Kidney (tissue), 14 donors: ENCODE results near the gene E2F2. TPM values are rescaled to one million over a fixed set of nuclear protein-coding genes. Genes with fewer than 3 reads are reported as not detected.

Source experiments
- DNase-seq, 5 donors: peaks; one replicate each; pipeline ENCODE4 v3.0.0-alpha.2; 2013 to 2020
- FAIRE-seq: peaks from 2 replicates; lab custom pipeline; 2012; peaks lifted over from hg19 to GRCh38; lab: Jason Lieb, UNC
- H3K27ac ChIP-seq, 2 donors: one replicate each; pipeline ENCODE4 v1.7.0; 2013; ENCODE audit warnings: low read depth in 2 of 2, low read length in 2 of 2, inconsistent platforms in 1 of 2
- H3K27me3 ChIP-seq: one replicate; pipeline ENCODE4 v1.7.1; 2013; ENCODE audit warnings: low read length, inconsistent platforms; ENCODE audit not compliant: control insufficient read depth, insufficient read depth
- H3K36me3 ChIP-seq, 3 donors: one replicate each; pipeline versions ENCODE4 v1.7.0 to v1.7.1; 2013; ENCODE audit warnings: low read length in 3 of 3, control low read depth in 1 of 3, inconsistent platforms in 1 of 3; ENCODE audit not compliant: insufficient read depth in 3 of 3, control insufficient read depth in 2 of 3
- H3K4me1 ChIP-seq, 3 donors: one replicate each; pipeline versions ENCODE4 v1.7.0 to v1.7.1; 2013; ENCODE audit warnings: low read length in 3 of 3, inconsistent platforms in 1 of 3, low read depth in 1 of 3; ENCODE audit not compliant: control insufficient read depth in 2 of 3, insufficient read depth in 2 of 3
- H3K4me3 ChIP-seq, 3 donors: one replicate each; pipeline versions ENCODE4 v1.7.0 to v1.8.1; 2013; ENCODE audit warnings: low read length in 3 of 3, control low read depth in 1 of 3, inconsistent platforms in 1 of 3
- H3K9ac ChIP-seq, 3 donors: one replicate each; pipeline versions ENCODE4 v1.7.0 to v1.7.1; 2013; ENCODE audit warnings: low read length in 3 of 3, control low read depth in 1 of 3, inconsistent platforms in 1 of 3
- H3K9me3 ChIP-seq, 3 donors: one replicate each; pipeline versions ENCODE4 v1.7.0 to v1.7.1; 2013; ENCODE audit warnings: low read length in 3 of 3, control low read depth in 1 of 3, inconsistent platforms in 1 of 3; ENCODE audit not compliant: control insufficient read depth in 2 of 3, insufficient read depth in 1 of 3
- intact Hi-C: fragments of 100-400 bp; cut with DNase I; formaldehyde crosslinking; loops from one replicate; pipeline ENCODE4 v1.11.1; 2022
- polyA plus RNA-seq: library from polyadenylated mRNA; stranded (reverse); fragments of 350-450 nt; fragmentation: Illumina TruSeq; extraction: RNeasy Lipid Tissue Mini Kit (QIAGEN cat#74804); gene quantifications from one replicate; pipeline ENCODE4 v1.2.3, GENCODE V29; 2014; ENCODE audit warnings: low read depth, low replicate concordance; ENCODE audit not compliant: insufficient read depth
- total RNA-seq: library from RNA; stranded (reverse); fragmentation: NEBNext Ultra II Directional; extraction: Animal tissue kit (Norgen Biotek cat#: 25700); gene quantifications from one replicate; pipeline ENCODE4 v1.2.1, GENCODE V29; 2021
- TF ChIP-seq, protein P1 (sequence below): IDR thresholded peaks from 3 replicates; pipeline ENCODE4 v1.5.1; 2012; ENCODE audit warnings: mild to moderate bottlenecking, moderate library complexity, borderline replicate concordance; ENCODE audit not compliant: insufficient read depth; ENCODE audit errors: extremely low read depth
- donor health status: control.
- donor health status: control.
- donor health status: control.
- donor health status: control.
- donor health status: control.
- donor health status: DM: yes; HTN: yes; CAD: no.
- donor health status: Normal renal cell carcinoma (clear cell type).

E2F2 gene
- total and polyA plus RNA-seq, 2 donors from 2014 or later, result 0.50 TPM; not detected in 1

DNA sequence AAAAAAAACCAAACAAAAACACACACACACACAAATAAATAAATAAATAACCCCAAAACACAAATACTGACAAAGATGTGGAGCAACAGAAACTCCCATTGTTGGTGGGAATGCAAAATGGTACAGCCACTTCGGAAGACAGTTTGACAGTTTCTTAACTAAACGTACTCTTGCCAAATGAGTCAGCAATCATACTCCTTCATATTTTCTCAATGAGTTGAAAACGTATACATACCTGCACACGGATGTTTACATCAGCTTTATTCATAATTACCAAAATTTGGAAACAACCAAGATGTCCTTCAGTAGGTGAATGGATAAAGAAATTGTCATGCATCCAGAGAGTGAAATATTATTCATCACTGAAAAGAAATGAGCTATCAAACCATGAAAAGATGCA, 70.5 kb downstream of the E2F2 start:
- H3K27me3 ChIP-seq, result no peaks in the 10 kb centered on the region
- no peaks in the 10 kb centered on the region for H3K4me1 ChIP-seq
- no peak for DNase-seq
- no peak overlapping the region for H3K9ac ChIP-seq
- no peaks in the 10 kb centered on the region for H3K9me3 ChIP-seq
- H3K36me3 ChIP-seq, result peaks cover 0 to 2% (median 0%) of the 10 kb centered on the region in 3 donors
- FAIRE-seq, result no peak
- no peak overlapping the region for H3K27ac ChIP-seq
- TF ChIP-seq, protein P1, sequence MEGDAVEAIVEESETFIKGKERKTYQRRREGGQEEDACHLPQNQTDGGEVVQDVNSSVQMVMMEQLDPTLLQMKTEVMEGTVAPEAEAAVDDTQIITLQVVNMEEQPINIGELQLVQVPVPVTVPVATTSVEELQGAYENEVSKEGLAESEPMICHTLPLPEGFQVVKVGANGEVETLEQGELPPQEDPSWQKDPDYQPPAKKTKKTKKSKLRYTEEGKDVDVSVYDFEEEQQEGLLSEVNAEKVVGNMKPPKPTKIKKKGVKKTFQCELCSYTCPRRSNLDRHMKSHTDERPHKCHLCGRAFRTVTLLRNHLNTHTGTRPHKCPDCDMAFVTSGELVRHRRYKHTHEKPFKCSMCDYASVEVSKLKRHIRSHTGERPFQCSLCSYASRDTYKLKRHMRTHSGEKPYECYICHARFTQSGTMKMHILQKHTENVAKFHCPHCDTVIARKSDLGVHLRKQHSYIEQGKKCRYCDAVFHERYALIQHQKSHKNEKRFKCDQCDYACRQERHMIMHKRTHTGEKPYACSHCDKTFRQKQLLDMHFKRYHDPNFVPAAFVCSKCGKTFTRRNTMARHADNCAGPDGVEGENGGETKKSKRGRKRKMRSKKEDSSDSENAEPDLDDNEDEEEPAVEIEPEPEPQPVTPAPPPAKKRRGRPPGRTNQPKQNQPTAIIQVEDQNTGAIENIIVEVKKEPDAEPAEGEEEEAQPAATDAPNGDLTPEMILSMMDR, result no peak
- intact Hi-C loops, result no loop called here
- H3K4me3 ChIP-seq, result no peak overlapping the region

DNA sequence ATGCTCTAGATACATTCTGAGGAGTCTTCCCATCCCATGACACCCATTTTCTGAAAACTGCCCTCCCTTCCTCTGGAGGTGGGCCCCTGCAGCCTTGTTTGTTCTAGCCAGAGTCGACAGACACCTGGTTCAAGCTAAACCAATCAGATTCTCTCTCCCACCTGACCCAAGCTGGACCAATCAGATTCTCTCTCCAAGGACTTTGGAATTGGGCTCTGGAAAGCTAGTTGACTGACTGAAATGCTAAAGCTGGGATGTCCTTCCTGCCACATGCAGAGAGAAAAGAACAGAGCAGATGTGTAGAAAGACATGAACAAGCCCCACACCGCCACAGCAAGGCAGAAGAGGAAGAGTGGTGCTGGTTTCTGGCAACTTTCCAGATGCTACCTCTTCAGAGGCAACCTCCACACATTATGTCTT, 71.7 kb downstream of the E2F2 start:
- H3K4me1 ChIP-seq, result no peaks in the 10 kb centered on the region
- TF ChIP-seq, protein P1, result no peak
- H3K27me3 ChIP-seq, result no peaks in the 10 kb centered on the region
- FAIRE-seq (no peak), DNase-seq (no peak)
- no peak overlapping the region for H3K9ac ChIP-seq
- no peak overlapping the region for H3K27ac ChIP-seq
- peaks cover 0 to 8% (median 4%) of the 10 kb centered on the region in 3 donors for H3K36me3 ChIP-seq
- no peaks in the 10 kb centered on the region for H3K9me3 ChIP-seq
- no peak overlapping the region for H3K4me3 ChIP-seq
- intact Hi-C loops, result no loop called here

Other genes starting within 250 kb of the E2F2 start
- 126 TPM for gene HNRNPR, start 186.9 kb downstream of the E2F2 start, total RNA-seq
- 45.3 TPM for gene HNRNPR, start 186.9 kb downstream of the E2F2 start, polyA plus RNA-seq
- 19.8 TPM for gene ZNF436, start 161.4 kb downstream of the E2F2 start, total RNA-seq
- 4.6 TPM for gene ZNF436, start 161.4 kb downstream of the E2F2 start, polyA plus RNA-seq
- gene TCEA3, start 106.5 kb downstream of the E2F2 start, total RNA-seq, result 46.3 TPM
- 93.2 TPM for gene TCEA3, start 106.5 kb downstream of the E2F2 start, polyA plus RNA-seq
- gene ASAP3, start 47.1 kb downstream of the E2F2 start, total RNA-seq, result 37.8 TPM
- gene ASAP3, start 47.1 kb downstream of the E2F2 start, polyA plus RNA-seq, result 29.9 TPM
- 97.8 TPM for gene ID3, start 28.3 kb upstream of the E2F2 start, total RNA-seq
- 157 TPM for gene ID3, start 28.3 kb upstream of the E2F2 start, polyA plus RNA-seq
- gene RPL11, start 160.6 kb upstream of the E2F2 start, total RNA-seq, result 829 TPM
- gene RPL11, start 160.6 kb upstream of the E2F2 start, polyA plus RNA-seq, result 2,056 TPM
- gene ELOA, start 212.2 kb upstream of the E2F2 start, total RNA-seq, result 39.1 TPM
- gene ELOA, start 212.2 kb upstream of the E2F2 start, polyA plus RNA-seq, result 13.7 TPM
- 40.4 TPM for gene PITHD1, start 247.2 kb upstream of the E2F2 start, total RNA-seq
- 57.7 TPM for gene PITHD1, start 247.2 kb upstream of the E2F2 start, polyA plus RNA-seq